GM21367 (cell line): ENCODE data around the gene CWF19L1.

ENCODE experiments used
- ATAC-seq: cut with Tn5 transposase; IDR thresholded peaks from one replicate; pipeline ENCODE4 v1.9.1; 2021; ENCODE audit not compliant: unreplicated experiment

CWF19L1 gene

GRCh38 chr10:100253041-100253440, 14.4 kb downstream of the CWF19L1 start:
- ATAC-seq: no peak

GRCh38 chr10:100248820-100249219, 18.6 kb downstream of the CWF19L1 start:
- no peak for ATAC-seq

- no peak for ATAC-seq
Measured at GRCh38 chr10:100245484-100246220, 21.8 kb downstream of the CWF19L1 start.

- ATAC-seq: no peak
Measured at GRCh38 chr10:100239851-100240250, 27.6 kb downstream of the CWF19L1 start.

- ATAC-seq: no peak
Measured at GRCh38 chr10:100238429-100238828, 29.0 kb downstream of the CWF19L1 start.

- no peak for ATAC-seq
Measured at GRCh38 chr10:100232101-100232500, 35.3 kb downstream of the CWF19L1 start.

- no peak for ATAC-seq
Measured at GRCh38 chr10:100229819-100230422, 37.5 kb downstream of the CWF19L1 start.

- no peak for ATAC-seq
Measured at GRCh38 chr10:100223879-100224278, 43.6 kb downstream of the CWF19L1 start.

GRCh38 chr10:100222529-100222928, 44.9 kb downstream of the CWF19L1 start:
- ATAC-seq: no peak

GRCh38 chr10:100216006-100216405, 51.4 kb downstream of the CWF19L1 start:
- no peak for ATAC-seq

- no peak for ATAC-seq
Measured at GRCh38 chr10:100209303-100209702, 58.1 kb downstream of the CWF19L1 start.

GRCh38 chr10:100208276-100208675, 59.2 kb downstream of the CWF19L1 start:
- ATAC-seq: no peak

- no peak for ATAC-seq
Measured at GRCh38 chr10:100204370-100204769, 63.1 kb downstream of the CWF19L1 start.

GRCh38 chr10:100201549-100201948, 65.9 kb downstream of the CWF19L1 start:
- ATAC-seq: no peak

GRCh38 chr10:100194711-100195110, 72.7 kb downstream of the CWF19L1 start:
- no peak for ATAC-seq

- ATAC-seq: no peak
Measured at GRCh38 chr10:100192350-100192749, 75.1 kb downstream of the CWF19L1 start.

GRCh38 chr10:100186253-100187212, 80.9 kb downstream of the CWF19L1 start:
- peak; percentile 40 for ATAC-seq

GRCh38 chr10:100185364-100186252, 81.8 kb downstream of the CWF19L1 start, which contains the start of gene ERLIN1:
TSS of gene ERLIN1 (minus strand) at chr10:100186029. CDS start at chr10:100185626, 403 bp downstream.
- ATAC-seq: peak; percentile 71

- no peak for ATAC-seq
Measured at GRCh38 chr10:100184840-100185239, 82.6 kb downstream of the CWF19L1 start.

- no peak for ATAC-seq
Measured at GRCh38 chr10:100184426-100184825, 83.0 kb downstream of the CWF19L1 start.
